ENCODE measurements around the gene PRLHR.

Gene PRLHR

DNA sequence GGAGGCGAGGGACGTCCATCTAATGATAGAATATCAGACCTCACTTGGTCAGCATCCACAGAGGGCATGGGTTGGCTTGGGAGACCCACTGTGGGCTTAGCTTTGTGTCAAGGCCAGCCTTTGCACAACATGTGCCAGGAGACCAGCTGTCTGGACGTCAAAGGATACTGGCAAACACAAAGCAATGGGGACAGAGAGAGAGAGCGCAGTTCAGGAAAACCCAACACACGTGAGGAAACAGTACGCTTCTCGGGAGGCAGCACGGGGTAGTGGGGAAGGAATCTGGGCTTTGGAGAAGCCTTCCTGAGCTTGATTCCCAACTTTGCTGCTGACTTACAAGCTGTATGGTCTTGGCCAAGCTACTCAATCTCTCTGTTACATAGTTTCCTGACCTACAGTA lies 14.7 kb downstream of the PRLHR start:
- no peak overlapping the region for H3K27ac Mint-ChIP-seq
- no peaks in the 10 kb centered on the region for H3K4me1 Mint-ChIP-seq
- peaks cover 36% of the 10 kb centered on the region for H3K27me3 Mint-ChIP-seq (ENCODE audit: low read depth, poor library complexity)
- H3K9me3 Mint-ChIP-seq = no peaks in the 10 kb centered on the region
- TF ChIP-seq, protein P1, sequence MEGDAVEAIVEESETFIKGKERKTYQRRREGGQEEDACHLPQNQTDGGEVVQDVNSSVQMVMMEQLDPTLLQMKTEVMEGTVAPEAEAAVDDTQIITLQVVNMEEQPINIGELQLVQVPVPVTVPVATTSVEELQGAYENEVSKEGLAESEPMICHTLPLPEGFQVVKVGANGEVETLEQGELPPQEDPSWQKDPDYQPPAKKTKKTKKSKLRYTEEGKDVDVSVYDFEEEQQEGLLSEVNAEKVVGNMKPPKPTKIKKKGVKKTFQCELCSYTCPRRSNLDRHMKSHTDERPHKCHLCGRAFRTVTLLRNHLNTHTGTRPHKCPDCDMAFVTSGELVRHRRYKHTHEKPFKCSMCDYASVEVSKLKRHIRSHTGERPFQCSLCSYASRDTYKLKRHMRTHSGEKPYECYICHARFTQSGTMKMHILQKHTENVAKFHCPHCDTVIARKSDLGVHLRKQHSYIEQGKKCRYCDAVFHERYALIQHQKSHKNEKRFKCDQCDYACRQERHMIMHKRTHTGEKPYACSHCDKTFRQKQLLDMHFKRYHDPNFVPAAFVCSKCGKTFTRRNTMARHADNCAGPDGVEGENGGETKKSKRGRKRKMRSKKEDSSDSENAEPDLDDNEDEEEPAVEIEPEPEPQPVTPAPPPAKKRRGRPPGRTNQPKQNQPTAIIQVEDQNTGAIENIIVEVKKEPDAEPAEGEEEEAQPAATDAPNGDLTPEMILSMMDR (IDR thresholded peaks at IDR 0.05) = no peak
- no peaks in the 10 kb centered on the region for H3K36me3 Mint-ChIP-seq (ENCODE audit: low read depth)
- no peak overlapping the region for H3K4me3 Mint-ChIP-seq
- DNase-seq = no peak

DNA sequence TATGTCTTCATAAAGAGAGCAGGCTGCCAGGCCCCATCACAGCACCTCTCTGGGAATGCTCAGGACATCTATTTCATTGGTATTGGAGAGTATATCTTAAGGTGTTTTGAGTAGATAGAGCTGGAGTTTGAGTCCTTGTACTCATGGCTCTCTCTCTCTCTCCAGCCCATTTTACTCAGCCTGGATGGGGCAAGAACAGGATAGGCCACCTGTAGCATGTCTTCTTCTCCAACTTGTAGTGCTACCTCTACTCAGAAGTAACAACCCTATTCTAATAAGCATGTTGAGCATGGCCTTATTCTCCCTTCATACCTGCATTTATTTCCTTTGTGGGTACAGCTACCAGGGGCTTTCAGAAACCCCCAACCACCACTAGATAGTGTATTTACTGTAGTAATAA lies 21.9 kb downstream of the PRLHR start:
- Mint-ChIP-seq H3K27ac (no peak overlapping the region), H3K27me3 (ENCODE audit: low read depth, poor library complexity) (peaks cover 42% of the 10 kb centered on the region), H3K9me3 (no peaks in the 10 kb centered on the region), H3K4me3 (no peak overlapping the region), H3K36me3 (ENCODE audit: low read depth) (no peaks in the 10 kb centered on the region), H3K4me1 (no peaks in the 10 kb centered on the region)
- DNase-seq = no peak
- TF ChIP-seq, protein P1 (IDR thresholded peaks at IDR 0.05) = no peak

DNA sequence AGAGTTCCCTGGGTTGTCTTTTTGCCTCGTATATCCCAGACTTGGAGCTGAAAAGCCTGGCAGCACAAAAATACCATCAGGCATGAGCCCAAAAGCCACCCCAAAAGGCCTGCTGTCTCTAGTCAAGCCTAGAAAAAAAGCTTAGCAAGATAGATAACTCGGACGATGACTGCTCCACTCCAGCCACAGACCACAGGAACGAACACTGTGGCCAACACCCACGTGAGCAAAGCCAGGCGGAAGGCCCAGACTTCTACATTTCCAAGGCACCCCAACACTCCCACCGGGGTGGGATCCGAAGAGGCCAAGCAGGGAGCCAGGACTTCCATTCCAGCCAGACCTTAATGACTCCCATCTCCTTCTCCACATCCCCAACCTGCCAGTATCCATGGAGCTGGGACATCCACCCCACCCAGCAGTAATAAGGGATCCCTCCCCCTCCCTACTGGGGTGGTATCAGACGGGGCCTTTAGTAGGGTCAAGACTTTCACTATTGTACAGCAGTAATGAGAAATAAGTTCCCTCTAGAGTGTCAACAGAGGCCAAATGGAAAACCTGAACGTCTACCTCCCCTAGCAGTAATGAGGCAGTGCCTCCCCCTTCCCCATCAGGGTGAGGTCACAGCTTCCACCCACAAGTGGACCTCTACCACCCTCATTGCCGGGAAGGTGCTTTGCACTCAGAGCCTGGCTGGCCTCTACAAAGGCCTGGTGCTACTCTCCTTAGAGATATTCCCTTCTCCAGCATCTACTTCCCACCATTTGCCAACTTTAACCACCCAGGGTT lies 23.0 kb downstream of the PRLHR start:
- DNase-seq = no peak
- TF ChIP-seq, protein P1 (IDR thresholded peaks at IDR 0.05) = no peak
- Mint-ChIP-seq H3K27ac (no peak overlapping the region), H3K9me3 (no peaks in the 10 kb centered on the region), H3K4me1 (no peaks in the 10 kb centered on the region), H3K36me3 (ENCODE audit: low read depth) (no peaks in the 10 kb centered on the region), H3K4me3 (no peak overlapping the region), H3K27me3 (ENCODE audit: low read depth, poor library complexity) (peaks cover 34% of the 10 kb centered on the region)

DNA sequence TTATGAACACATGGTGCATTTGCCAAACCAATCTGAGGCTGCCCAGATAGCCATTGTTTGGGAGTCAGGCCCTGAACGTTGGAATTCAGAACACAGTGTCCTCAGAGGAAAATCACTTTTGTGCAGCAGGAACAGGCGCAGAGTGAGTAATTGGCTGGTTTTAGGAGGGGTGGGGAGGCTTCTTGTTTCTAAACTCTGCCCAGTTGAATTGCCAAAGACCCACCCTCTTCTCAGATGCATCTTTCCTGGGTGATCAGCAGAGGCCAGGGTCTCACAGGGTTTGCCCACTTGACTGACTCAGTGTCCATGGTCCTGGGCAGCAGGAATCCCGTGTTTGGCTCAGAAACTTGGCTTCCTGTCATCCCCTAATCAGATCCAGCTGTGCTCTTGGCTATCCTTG lies 24.3 kb downstream of the PRLHR start:
- no peaks in the 10 kb centered on the region for H3K36me3 Mint-ChIP-seq (ENCODE audit: low read depth)
- no peak overlapping the region for H3K4me3 Mint-ChIP-seq
- peaks cover 7% of the 10 kb centered on the region for H3K4me1 Mint-ChIP-seq
- TF ChIP-seq, protein P1 (IDR thresholded peaks at IDR 0.05) = no peak
- H3K27ac Mint-ChIP-seq = no peak overlapping the region
- no peak for DNase-seq
- H3K27me3 Mint-ChIP-seq (ENCODE audit: low read depth, poor library complexity) = peaks cover 24% of the 10 kb centered on the region
- H3K9me3 Mint-ChIP-seq = no peaks in the 10 kb centered on the region

DNA sequence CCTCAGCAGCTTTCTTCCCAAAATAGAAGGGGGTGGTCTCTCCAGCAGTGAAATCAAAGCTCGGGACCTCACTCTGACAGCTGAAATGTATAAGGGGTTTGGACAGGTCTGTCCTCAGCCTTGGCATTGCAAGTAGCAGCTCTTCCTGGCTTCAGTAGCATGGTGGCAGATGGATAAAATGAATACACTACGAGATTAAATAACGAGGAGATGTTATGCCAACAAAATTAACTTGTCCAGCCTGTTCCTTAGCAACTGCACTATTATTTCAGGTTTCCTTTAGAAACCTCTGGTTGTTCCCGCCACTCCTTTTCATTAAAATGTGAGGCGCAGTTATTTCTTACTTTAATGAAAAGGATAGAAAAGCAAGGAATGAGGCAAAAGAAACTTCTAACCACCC lies 24.9 kb downstream of the PRLHR start:
- no peak for DNase-seq
- Mint-ChIP-seq H3K4me3 (no peak overlapping the region), H3K36me3 (ENCODE audit: low read depth) (no peaks in the 10 kb centered on the region), H3K9me3 (no peaks in the 10 kb centered on the region), H3K4me1 (peaks cover 7% of the 10 kb centered on the region), H3K27ac (no peak overlapping the region), H3K27me3 (ENCODE audit: low read depth, poor library complexity) (peaks cover 22% of the 10 kb centered on the region)
- TF ChIP-seq, protein P1 (IDR thresholded peaks at IDR 0.05) = no peak

DNA sequence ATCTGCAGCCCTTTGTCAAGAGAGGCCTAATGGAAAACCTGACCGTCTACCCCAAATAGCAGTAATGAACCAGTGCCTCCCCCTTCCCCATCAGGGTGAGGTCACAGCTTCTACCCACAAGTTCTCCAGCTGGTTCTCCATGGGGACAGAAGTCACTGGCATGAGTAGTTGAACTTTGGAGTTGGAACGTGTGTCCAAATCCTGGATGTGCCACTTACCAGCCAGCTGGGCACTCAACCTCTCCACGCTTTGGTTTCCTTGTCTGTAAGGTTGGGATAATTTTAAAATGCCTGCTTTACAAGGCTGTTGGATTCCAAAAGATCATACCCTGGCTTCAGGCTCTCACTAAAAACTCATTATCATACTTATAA lies 25.6 kb downstream of the PRLHR start:
- TF ChIP-seq, protein P1 (IDR thresholded peaks at IDR 0.05) = no peak
- H3K36me3 Mint-ChIP-seq (ENCODE audit: low read depth) = no peaks in the 10 kb centered on the region
- H3K4me3 Mint-ChIP-seq = no peak overlapping the region
- peaks cover 22% of the 10 kb centered on the region for H3K27me3 Mint-ChIP-seq (ENCODE audit: low read depth, poor library complexity)
- H3K4me1 Mint-ChIP-seq = peaks cover 7% of the 10 kb centered on the region
- H3K27ac Mint-ChIP-seq = no peak overlapping the region
- DNase-seq = no peak
- H3K9me3 Mint-ChIP-seq = no peaks in the 10 kb centered on the region

Measured in nephron progenitor cell (in vitro differentiated cells).